SK-MEL-5 (cell line): ENCODE results near the gene MCOLN2. TPM values are rescaled to one million over a fixed set of nuclear protein-coding genes. Genes with fewer than 3 reads are reported as not detected.

ENCODE experiments used
- DNase-seq: peaks from one replicate; pipeline ENCODE4 v3.0.0-alpha.2; 2016; ENCODE audit warnings: low read depth, low spot score
- in situ Hi-C: cut with HindIII; loops from 2 replicates; pipeline ENCODE4 v1.10.0; 2016; ENCODE audit warnings: low sequenced_read_pairs, high pct_unique_total_duplicates, low pct_unique_long_range_greater_than_20kb
- total RNA-seq: library from RNA; depleted of rRNA; stranded (reverse); fragments of >200 nt; shearing (Covaris generic); gene quantifications from 2 replicates; pipeline ENCODE4 v1.2.3, GENCODE V29; 2014; rRNA removed

The MCOLN2 gene
- total RNA-seq, 1 experiment from 2014 or later = 18.1 TPM

- in situ Hi-C loops = no loop called here
- no peak for DNase-seq
These were observed 109.5 kb downstream of the MCOLN2 start for GRCh38 chr1:84887261-84887934.

DNA sequence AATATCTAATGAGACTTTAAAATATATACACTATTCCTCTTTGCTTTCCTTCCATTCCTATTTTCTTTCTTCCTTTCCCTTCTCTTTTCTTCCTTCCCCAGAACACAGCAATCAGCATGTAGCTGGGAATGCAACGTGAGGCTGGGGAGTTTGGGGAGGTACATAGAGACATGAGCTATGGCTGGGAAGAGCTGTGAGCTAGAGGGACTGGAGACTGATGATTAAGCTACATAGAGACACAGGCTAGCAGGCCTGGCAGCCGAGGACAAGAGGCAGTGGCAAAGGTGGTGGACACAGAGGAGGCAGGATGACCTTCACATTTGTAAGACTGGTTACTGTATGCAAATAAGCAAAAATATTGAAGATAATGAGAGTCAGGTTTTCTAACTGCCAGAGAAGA lies 111.4 kb downstream of the MCOLN2 start:
- in situ Hi-C loops = no loop called here
- no peak for DNase-seq

GRCh38 chr1:84884671-84885389 lies 112.1 kb downstream of the MCOLN2 start:
- in situ Hi-C loops = no loop called here
- no peak for DNase-seq

- no peak for DNase-seq
- in situ Hi-C loops = no loop called here
These were observed 113.6 kb downstream of the MCOLN2 start for GRCh38 chr1:84883286-84883685.

GRCh38 chr1:84877592-84877991 lies 119.3 kb downstream of the MCOLN2 start:
- DNase-seq = no peak
- in situ Hi-C loops = no loop called here

- in situ Hi-C loops = no loop called here
- DNase-seq = no peak
These were observed 120.6 kb downstream of the MCOLN2 start for GRCh38 chr1:84876353-84876752.

Other genes starting within 250 kb of the MCOLN2 start
- 0.82 and 1.3 TPM in 2 replicates for gene LPAR3, start 103.9 kb downstream of the MCOLN2 start, total RNA-seq
- 1.9 and 2.0 TPM in 2 replicates for gene MCOLN3, start 51.4 kb upstream of the MCOLN2 start, total RNA-seq
- 2.0 and 2.6 TPM in 2 replicates for gene SYDE2, start 203.9 kb upstream of the MCOLN2 start, total RNA-seq